K562 (cell line): ENCODE results near the gene VSIG10L2. TPM values are rescaled to one million over a fixed set of nuclear protein-coding genes. Genes with fewer than 3 reads are reported as not detected.

Experiments
- BHLHE40 ChIP-seq: IDR thresholded peaks from 2 replicates; pipeline ENCODE4 v1.6.1; 2011; ENCODE audit warnings: low read length, improper control_type of control experiment
- DACH1 ChIP-seq: fragments of 450-650 bp; IDR thresholded peaks from 2 replicates; pipeline ENCODE4 v1.6.1; 2018; ENCODE audit not compliant: partially characterized antibody
- E2F3 ChIP-seq: fragments of 250-450 bp; sonication (Bioruptor Pico); IDR thresholded peaks from 2 replicates; pipeline ENCODE4 v1.4.0; 2020; ENCODE audit warnings: mild to moderate bottlenecking
- E2F8 ChIP-seq: fragments of 450-650 bp; IDR thresholded peaks from 2 replicates; pipeline ENCODE4 v1.7.1; 2018; ENCODE audit warnings: mild to moderate bottlenecking, low read depth; ENCODE audit not compliant: partially characterized antibody
- EP300 ChIP-seq: IDR thresholded peaks from 2 replicates; pipeline ENCODE4 v1.6.1; 2012; ENCODE audit warnings: low read length, improper control_type of control experiment
- MAZ ChIP-seq, 2 experiments: fragments of 450-650 bp in 1 of 2; sonication (generic) in 1 of 2; formaldehyde crosslinking; IDR thresholded peaks in 1 of 2; conservative IDR thresholded peaks in 1 of 2; 2 replicates each; pipeline versions ENCODE4 v1.4.0 to v1.5.0; 2020; ENCODE audit warnings: mild to moderate bottlenecking in 1 of 2, missing genetic modification reagents in 1 of 2
- SNAPC5 ChIP-seq: fragments of 250-450 bp; sonication (Bioruptor Pico); IDR thresholded peaks from 2 replicates; pipeline ENCODE4 v1.8.0; 2021; ENCODE audit warnings: moderate library complexity, mild to moderate bottlenecking, inconsistent platforms
- TARDBP ChIP-seq: fragments of 450-650 bp; IDR thresholded peaks from 2 replicates; pipeline ENCODE4 v1.6.1; 2016
- TBP ChIP-seq: optimal IDR thresholded peaks from 2 replicates; pipeline ENCODE3; 2011; ENCODE audit warnings: low read depth, low read length, improper control_type of control experiment
- TCF15 ChIP-seq: fragments of 250-450 bp; sonication (Bioruptor Pico); IDR thresholded peaks from 2 replicates; pipeline ENCODE4 v1.8.0; 2022; ENCODE audit warnings: moderate library complexity, mild to moderate bottlenecking, inconsistent platforms
- U2AF2 ChIP-seq: fragments of 200-400 bp; formaldehyde crosslinking; optimal IDR thresholded peaks from 2 replicates; pipeline ENCODE3; 2017; ENCODE audit warnings: low read depth, mild to moderate bottlenecking, low read length
- ZFX ChIP-seq: sonication (generic); formaldehyde crosslinking; IDR thresholded peaks from 2 replicates; pipeline ENCODE4 v1.8.0; 2022; ENCODE audit warnings: mild to moderate bottlenecking, missing genetic modification reagents, moderate library complexity
- ZNF212 ChIP-seq: fragments of 450-650 bp; formaldehyde crosslinking; IDR thresholded peaks from 2 replicates; pipeline ENCODE4 v1.4.0; 2020; ENCODE audit warnings: mild to moderate bottlenecking
- ZNF41 ChIP-seq: fragments of 250-450 bp; sonication (Bioruptor Pico); conservative IDR thresholded peaks from 2 replicates; pipeline ENCODE4 v1.4.0; 2020; ENCODE audit warnings: mild to moderate bottlenecking
- ZNF436 ChIP-seq: fragments of 250-450, 450-650 bp; sonication (Bioruptor Pico); formaldehyde crosslinking; IDR thresholded peaks from 2 replicates; pipeline ENCODE4 v1.7.0; 2020; ENCODE audit warnings: mild to moderate bottlenecking
- ZNF444 ChIP-seq: fragments of 250-450 bp; sonication (Bioruptor Pico); IDR thresholded peaks from 2 replicates; pipeline ENCODE4 v1.4.0; 2020; ENCODE audit warnings: mild to moderate bottlenecking, moderate library complexity
- ZNF778 ChIP-seq: fragments of 450-650 bp; formaldehyde crosslinking; IDR thresholded peaks from 2 replicates; pipeline ENCODE4 v1.4.0; 2020; ENCODE audit warnings: mild to moderate bottlenecking, moderate library complexity
- polyA plus RNA-seq, 8 experiments: library from polyadenylated mRNA; depleted of rRNA in 4 of 8; stranded (reverse) in 5 of 8; unstranded in 3 of 8; fragments of >200 nt; fragmentation: Nextera tagmentation in 2 of 8; fragmentation: Illumina TruSeq in 1 of 8; extraction: Ambion mirVana in 2 of 8; extraction: Trizol in 1 of 8; gene quantifications; 2 replicates each; pipeline versions ENCODE4 v1.2.1 to v1.2.3, GENCODE V29; 2011 to 2014; ENCODE audit warnings: inconsistent platforms in 1 of 8, missing spikeins in 1 of 8
- total RNA-seq, 7 experiments: library from RNA; depleted of rRNA in 6 of 7; stranded (reverse); fragments of >200 nt in 6 of 7; fragmentation: Illumina TruSeq in 2 of 7; extraction: Trizol in 2 of 7; gene quantifications; 2 replicates each; pipeline versions ENCODE4 v1.2.1 to v1.2.3, GENCODE V29; 2011 to 2021; ENCODE audit warnings: low replicate concordance in 1 of 7
- TF ChIP-seq, protein P1 (sequence below): fragments of 450-650 bp; IDR thresholded peaks from 2 replicates; pipeline ENCODE4 v1.6.1; 2014; ENCODE audit warnings: low read depth, mild to moderate bottlenecking, moderate library complexity, borderline replicate concordance
- TF ChIP-seq, protein P2 (sequence below): fragments of 250-450 bp; sonication (Bioruptor Pico); IDR thresholded peaks from 2 replicates; pipeline ENCODE4 v1.8.0; 2022; ENCODE audit warnings: inconsistent platforms, mild to moderate bottlenecking, moderate library complexity, borderline replicate concordance
- TF ChIP-seq, protein P3 (sequence below): fragments of 250-450 bp; sonication (Bioruptor Pico); IDR thresholded peaks from 2 replicates; pipeline ENCODE4 v1.5.0; 2022; ENCODE audit warnings: mild to moderate bottlenecking

The VSIG10L2 gene
- total and polyA plus RNA-seq, 9 of the 15 experiments (the other 6 are each of a cell fraction or from before 2014, with no cell fraction given): not detected

DNA sequence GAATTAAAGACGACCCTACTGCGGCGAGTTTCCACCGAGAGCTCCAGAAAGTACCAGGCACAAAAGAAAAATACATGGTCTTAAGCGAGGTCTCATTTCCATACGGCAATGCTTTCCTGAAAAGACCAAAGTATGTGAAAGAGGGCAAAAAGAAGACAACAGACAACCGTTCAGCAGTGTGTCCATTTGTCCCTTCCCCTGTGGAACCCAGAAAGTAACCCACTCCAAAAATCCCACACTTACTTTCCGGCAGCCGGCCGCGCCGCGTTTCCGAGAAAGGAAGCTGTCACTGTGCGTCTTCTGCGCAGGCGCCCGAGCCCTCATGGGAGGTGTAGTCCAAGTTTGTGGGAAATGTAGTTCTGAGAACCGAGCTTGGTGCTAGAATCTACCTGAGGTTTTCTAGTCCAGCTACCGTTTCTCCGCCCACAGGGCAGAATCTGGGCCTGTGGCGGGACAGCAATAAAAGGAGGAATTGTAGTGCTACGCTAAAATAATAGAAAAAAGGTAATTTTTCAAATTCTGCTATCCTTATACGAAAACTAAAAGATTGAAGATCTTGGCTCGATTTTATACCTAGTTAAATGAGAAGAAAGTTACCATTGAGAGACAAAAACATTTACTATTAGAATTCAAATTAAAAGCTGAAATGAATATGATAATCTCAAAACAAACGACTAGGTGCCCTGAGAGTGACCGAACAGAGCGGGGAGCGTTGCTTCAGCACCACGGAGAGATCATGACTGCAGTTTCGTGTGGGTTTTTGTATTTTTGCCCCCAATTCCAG lies 42.7 kb upstream of the VSIG10L2 start, which contains the start of gene PUS3 (continued):
- TF ChIP-seq, protein P1, sequence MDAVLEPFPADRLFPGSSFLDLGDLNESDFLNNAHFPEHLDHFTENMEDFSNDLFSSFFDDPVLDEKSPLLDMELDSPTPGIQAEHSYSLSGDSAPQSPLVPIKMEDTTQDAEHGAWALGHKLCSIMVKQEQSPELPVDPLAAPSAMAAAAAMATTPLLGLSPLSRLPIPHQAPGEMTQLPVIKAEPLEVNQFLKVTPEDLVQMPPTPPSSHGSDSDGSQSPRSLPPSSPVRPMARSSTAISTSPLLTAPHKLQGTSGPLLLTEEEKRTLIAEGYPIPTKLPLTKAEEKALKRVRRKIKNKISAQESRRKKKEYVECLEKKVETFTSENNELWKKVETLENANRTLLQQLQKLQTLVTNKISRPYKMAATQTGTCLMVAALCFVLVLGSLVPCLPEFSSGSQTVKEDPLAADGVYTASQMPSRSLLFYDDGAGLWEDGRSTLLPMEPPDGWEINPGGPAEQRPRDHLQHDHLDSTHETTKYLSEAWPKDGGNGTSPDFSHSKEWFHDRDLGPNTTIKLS: no peak
- TF ChIP-seq ZFX (CRISPR knock-in tag): no peak
- TF ChIP-seq ZNF444: no peak
- TF ChIP-seq BHLHE40: no peak
- TF ChIP-seq U2AF2: no peak
- TF ChIP-seq TBP: peak; percentile 42
- no peak for TF ChIP-seq DACH1
- no peak for TF ChIP-seq ZNF778 (CRISPR knock-in tag)
- TF ChIP-seq SNAPC5 (CRISPR knock-in tag): no peak
- no peak for TF ChIP-seq TARDBP
- no peak for TF ChIP-seq ZNF41 (CRISPR knock-in tag)
- no peak for TF ChIP-seq TCF15 (CRISPR knock-in tag)
- no peak; a peak in 1 of 4 replicates for TF ChIP-seq MAZ (CRISPR knock-in tag; conservative IDR thresholded peaks at IDR 0.05 in 1 of 2, IDR thresholded peaks at IDR 0.05 in 1 of 2)
- no peak for TF ChIP-seq E2F3 (CRISPR knock-in tag)
- TF ChIP-seq EP300: no peak
- TF ChIP-seq, protein P2, sequence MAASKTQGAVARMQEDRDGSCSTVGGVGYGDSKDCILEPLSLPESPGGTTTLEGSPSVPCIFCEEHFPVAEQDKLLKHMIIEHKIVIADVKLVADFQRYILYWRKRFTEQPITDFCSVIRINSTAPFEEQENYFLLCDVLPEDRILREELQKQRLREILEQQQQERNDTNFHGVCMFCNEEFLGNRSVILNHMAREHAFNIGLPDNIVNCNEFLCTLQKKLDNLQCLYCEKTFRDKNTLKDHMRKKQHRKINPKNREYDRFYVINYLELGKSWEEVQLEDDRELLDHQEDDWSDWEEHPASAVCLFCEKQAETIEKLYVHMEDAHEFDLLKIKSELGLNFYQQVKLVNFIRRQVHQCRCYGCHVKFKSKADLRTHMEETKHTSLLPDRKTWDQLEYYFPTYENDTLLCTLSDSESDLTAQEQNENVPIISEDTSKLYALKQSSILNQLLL (CRISPR knock-in tag): no peak
- TF ChIP-seq, protein P3, sequence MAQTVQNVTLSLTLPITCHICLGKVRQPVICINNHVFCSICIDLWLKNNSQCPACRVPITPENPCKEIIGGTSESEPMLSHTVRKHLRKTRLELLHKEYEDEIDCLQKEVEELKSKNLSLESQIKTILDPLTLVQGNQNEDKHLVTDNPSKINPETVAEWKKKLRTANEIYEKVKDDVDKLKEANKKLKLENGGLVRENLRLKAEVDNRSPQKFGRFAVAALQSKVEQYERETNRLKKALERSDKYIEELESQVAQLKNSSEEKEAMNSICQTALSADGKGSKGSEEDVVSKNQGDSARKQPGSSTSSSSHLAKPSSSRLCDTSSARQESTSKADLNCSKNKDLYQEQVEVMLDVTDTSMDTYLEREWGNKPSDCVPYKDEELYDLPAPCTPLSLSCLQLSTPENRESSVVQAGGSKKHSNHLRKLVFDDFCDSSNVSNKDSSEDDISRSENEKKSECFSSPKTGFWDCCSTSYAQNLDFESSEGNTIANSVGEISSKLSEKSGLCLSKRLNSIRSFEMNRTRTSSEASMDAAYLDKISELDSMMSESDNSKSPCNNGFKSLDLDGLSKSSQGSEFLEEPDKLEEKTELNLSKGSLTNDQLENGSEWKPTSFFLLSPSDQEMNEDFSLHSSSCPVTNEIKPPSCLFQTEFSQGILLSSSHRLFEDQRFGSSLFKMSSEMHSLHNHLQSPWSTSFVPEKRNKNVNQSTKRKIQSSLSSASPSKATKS (CRISPR knock-in tag): no peak
- TF ChIP-seq ZNF436 (CRISPR knock-in tag): no peak
- no peak for TF ChIP-seq ZNF212 (CRISPR knock-in tag)
- no peak for TF ChIP-seq E2F8
